ENCODE measurements around the gene OXT. TPM values are rescaled to one million over a fixed set of nuclear protein-coding genes. Genes with fewer than 3 reads are reported as not detected.
A peak's percentile ranks its signal among the peaks of the same experiment; 100 is the strongest.

OXT gene
- total and polyA plus RNA-seq, 2 donors (not counting 3 experiments of a cell fraction or from before 2014, with no cell fraction given), result not detected

GRCh38 chr20:3121271-3121911 is 50.0 kb downstream of the OXT start:
- FAIRE-seq (peak; percentile 37), DNase-seq (ENCODE audit: low read depth, low spot score) (peak; percentile 71)
- Histone ChIP-seq H3K79me2 (ENCODE audit: control insufficient read depth, insufficient read depth, low read length) (no peaks in the 10 kb centered on the region), H4K20me1 (replicated peaks; ENCODE audit: control insufficient read depth, extremely low read depth, insufficient read depth, low read length) (no peaks in the 10 kb centered on the region), H3K9me3 (replicated peaks; ENCODE audit: control insufficient read depth, insufficient read depth, low read length) (no peaks in the 10 kb centered on the region), H3K9me1 (replicated peaks; ENCODE audit: control insufficient read depth, extremely low read depth, insufficient read depth, low read length) (no peaks in the 10 kb centered on the region), H3K4me2 (ENCODE audit: insufficient read depth, low read length) (no peak overlapping the region), H3K4me1 (ENCODE audit: control insufficient read depth, extremely low read depth, insufficient read depth, low read length) (peaks cover 15% of the 10 kb centered on the region), H3K27me3 (ENCODE audit: control insufficient read depth in 2 of 2, insufficient read depth in 2 of 2, low read length in 2 of 2) (no peaks in the 10 kb centered on the region), H3K9ac (replicated peaks; ENCODE audit: extremely low read depth, insufficient read depth, low read length) (no peak overlapping the region), H3K27ac (ENCODE audit: insufficient read depth, low read depth, low read length) (no peak overlapping the region), H3K4me3 (replicated peaks in 1 of 3; ENCODE audit: insufficient read depth in 1 of 3, low read depth in 1 of 3, low read length in 3 of 3) (no peak overlapping the region), H3K36me3 (ENCODE audit: control insufficient read depth in 2 of 2, extremely low read depth in 1 of 2, insufficient read depth in 2 of 2, low read length in 2 of 2) (peaks cover 0 to 2% of the 10 kb centered on the region in 2 experiments), H2AFZ (ENCODE audit: low read depth, low read length) (no peak overlapping the region)
- no peak for TF ChIP-seq GATA2 (IDR thresholded peaks at IDR 0.05; ENCODE audit: insufficient read depth, insufficient read length, low read depth, low read length)
- TF ChIP-seq EZH2 (IDR thresholded peaks at IDR 0.05; ENCODE audit: borderline replicate concordance, low read depth, low read length, severe bottlenecking), result no peak
- no peak for TF ChIP-seq JUN (IDR thresholded peaks at IDR 0.05; ENCODE audit: borderline replicate concordance, insufficient read depth, insufficient read length, low read depth)
- no peak for TF ChIP-seq MAX (IDR thresholded peaks at IDR 0.05; ENCODE audit: insufficient read depth, insufficient read length)
- no peak for TF ChIP-seq CTCF (IDR thresholded peaks at IDR 0.05; ENCODE audit: extremely low read depth in 1 of 2, insufficient read depth in 1 of 2, low read depth in 1 of 2, low read length in 2 of 2)
- no peak for TF ChIP-seq POLR2A (IDR thresholded peaks at IDR 0.05; ENCODE audit: low read depth, low read length)
- no peak for TF ChIP-seq FOS (IDR thresholded peaks at IDR 0.05; ENCODE audit: borderline replicate concordance, insufficient read depth, low read length)
- TF ChIP-seq MYC (IDR thresholded peaks at IDR 0.05; ENCODE audit: low read depth, low read length), result no peak
- TF ChIP-seq POLR2AphosphoS5 (IDR thresholded peaks at IDR 0.05; ENCODE audit: insufficient read depth, low read depth, low read length), result no peak
- intact Hi-C loops (cut with micrococcal nuclease) (no loop called here), dilution Hi-C loops (cut with MboI; ENCODE audit: extremely low pct_ligation_motif_present, low sequenced_read_pairs) (no loop called here)
- ChIA-PET CTCF (interaction anchor here (1.0 kb wide), 1 partner anchor 68 kb away, joined by 5 read pairs; no protein-coding TSS in a partner anchor), POLR2A (no interaction called here)
- TSS peak; percentile 8 for BruUV-seq (replicated peaks)

Other genes starting within 250 kb of the OXT start
- 18.7 and 20.1 TPM in 2 replicates for gene PCED1A, start 231.0 kb upstream of the OXT start, total RNA-seq
- gene PCED1A, start 231.0 kb upstream of the OXT start, polyA plus RNA-seq, result 32.0 and 37.6 TPM in 2 replicates
- gene VPS16, start 230.9 kb upstream of the OXT start, total RNA-seq, result 35.8 and 42.3 TPM in 2 replicates
- 37.6 and 37.8 TPM in 2 replicates for gene VPS16, start 230.9 kb upstream of the OXT start, polyA plus RNA-seq
- 52.2 and 53.4 TPM in 2 replicates for gene PTPRA, start 198.1 kb upstream of the OXT start, total RNA-seq
- 37.7 and 43.2 TPM in 2 replicates for gene PTPRA, start 198.1 kb upstream of the OXT start, polyA plus RNA-seq
- 1.7 and 1.9 TPM in 2 replicates for gene GNRH2, start 28.0 kb upstream of the OXT start, total RNA-seq
- 0.13 TPM in 1 of 2 replicates, not detected in the other for gene GNRH2, start 28.0 kb upstream of the OXT start, polyA plus RNA-seq
- 41.2 and 43.9 TPM in 2 replicates for gene MRPS26, start 25.6 kb upstream of the OXT start, total RNA-seq
- gene MRPS26, start 25.6 kb upstream of the OXT start, polyA plus RNA-seq, result 41.0 and 48.7 TPM in 2 replicates
- not detected in 2 replicates for gene AVP, start 13.1 kb downstream of the OXT start, total RNA-seq
- not detected in 2 replicates for gene AVP, start 13.1 kb downstream of the OXT start, polyA plus RNA-seq
- 15.0 and 15.7 TPM in 2 replicates for gene FASTKD5, start 88.2 kb downstream of the OXT start, total RNA-seq
- 8.5 and 10.8 TPM in 2 replicates for gene FASTKD5, start 88.2 kb downstream of the OXT start, polyA plus RNA-seq
- gene UBOX5, start 88.2 kb downstream of the OXT start, total RNA-seq, result 5.1 and 5.8 TPM in 2 replicates
- 3.5 and 4.6 TPM in 2 replicates for gene UBOX5, start 88.2 kb downstream of the OXT start, polyA plus RNA-seq
- gene LZTS3, start 101.9 kb downstream of the OXT start, total RNA-seq, result 3.6 and 4.5 TPM in 2 replicates
- 5.7 and 7.3 TPM in 2 replicates for gene LZTS3, start 101.9 kb downstream of the OXT start, polyA plus RNA-seq
- gene DDRGK1, start 133.1 kb downstream of the OXT start, total RNA-seq, result 52.2 and 54.0 TPM in 2 replicates
- gene DDRGK1, start 133.1 kb downstream of the OXT start, polyA plus RNA-seq, result 41.7 and 48.5 TPM in 2 replicates
- 59.8 and 65.0 TPM in 2 replicates for gene ITPA, start 137.9 kb downstream of the OXT start, total RNA-seq
- gene ITPA, start 137.9 kb downstream of the OXT start, polyA plus RNA-seq, result 43.2 and 50.7 TPM in 2 replicates
- gene SLC4A11, start 167.6 kb downstream of the OXT start, total RNA-seq, result 10.2 and 15.5 TPM in 2 replicates
- gene SLC4A11, start 167.6 kb downstream of the OXT start, polyA plus RNA-seq, result 5.7 and 6.1 TPM in 2 replicates

Data from endothelial cell of umbilical vein (primary cell).